PC-9 (cell line): ENCODE results near the gene POF1B. TPM values are rescaled to one million over a fixed set of nuclear protein-coding genes. Genes with fewer than 3 reads are reported as not detected.

Experiments
- BruUV-seq: library from RNA; stranded (reverse); fragments of 400-500 nt; replicated peaks from 2 replicates; lab custom pipeline; 2021; lab: Mats Ljungman, UMichigan
- CTCF ChIA-PET: fragments of 300-600 bp; sonication (Branson Sonifier 250); formaldehyde crosslinking; loops from one replicate; lab custom pipeline; 2022; ENCODE audit warnings: antibody characterized with exemption; lab: Charles Lee
- POLR2A ChIA-PET: fragments of 300-600 bp; sonication (Branson Sonifier 250); formaldehyde crosslinking; loops from one replicate; lab custom pipeline; 2022; ENCODE audit warnings: antibody characterized with exemption; ENCODE audit not compliant: unreplicated experiment; lab: Charles Lee
- DNase-seq, 2 experiments: peaks; one replicate each; pipeline versions ENCODE4 v3.0.0 to v3.0.0-alpha.2; 2015 to 2022; ENCODE audit warnings: mixed read lengths in 1 of 2
- H2AFZ ChIP-seq: fragments of 200-600 bp; sonication (generic); 2 replicates; pipeline ENCODE4 v1.8.1; 2017; ENCODE audit warnings: antibody characterized with exemption
- H3F3A ChIP-seq: fragments of 200-600 bp; sonication (generic); 2 replicates; pipeline ENCODE4 v1.8.1; 2017; ENCODE audit warnings: antibody characterized with exemption, mild to moderate bottlenecking, low read depth; ENCODE audit not compliant: insufficient read depth
- H3K27ac ChIP-seq: fragments of 200-600 bp; sonication (generic); 2 replicates; pipeline ENCODE4 v1.6.1; 2016; ENCODE audit warnings: mixed run types
- H3K27me3 ChIP-seq: fragments of 200-600 bp; sonication (generic); 2 replicates; pipeline ENCODE4 v1.6.1; 2016; ENCODE audit warnings: low read depth, mixed run types; ENCODE audit not compliant: insufficient read depth
- H3K36me3 ChIP-seq: fragments of 200-600 bp; sonication (generic); 2 replicates; pipeline ENCODE4 v1.6.1; 2016; ENCODE audit warnings: low read depth, mixed run types
- H3K4me1 ChIP-seq: fragments of 200-600 bp; sonication (generic); replicated peaks from 2 replicates; pipeline ENCODE4 v1.6.1; 2016; ENCODE audit warnings: mixed run types; ENCODE audit not compliant: insufficient read depth
- H3K4me2 ChIP-seq: fragments of 200-600 bp; sonication (generic); 2 replicates; pipeline ENCODE4 v1.6.1; 2017; ENCODE audit warnings: mixed run types
- H3K4me3 ChIP-seq: fragments of 200-600 bp; sonication (generic); 2 replicates; pipeline ENCODE4 v1.6.1; 2016; ENCODE audit warnings: mixed run types
- H3K79me2 ChIP-seq: fragments of 200-600 bp; sonication (generic); 2 replicates; pipeline ENCODE4 v1.6.1; 2017; ENCODE audit warnings: low read depth, mixed run types
- H3K9me2 ChIP-seq: fragments of 200-600 bp; sonication (generic); 2 replicates; pipeline ENCODE4 v1.8.1; 2017; ENCODE audit warnings: mild to moderate bottlenecking; ENCODE audit not compliant: insufficient read depth
- H3K9me3 ChIP-seq: fragments of 200-600 bp; sonication (generic); 2 replicates; pipeline ENCODE4 v1.8.1; 2016; ENCODE audit warnings: low read depth; ENCODE audit not compliant: insufficient read depth
- H4K20me1 ChIP-seq: fragments of 200-600 bp; sonication (generic); 2 replicates; pipeline ENCODE4 v1.8.1; 2017; ENCODE audit not compliant: insufficient read depth
- CTCF ChIP-seq: fragments of 200-600 bp; sonication (generic); conservative IDR thresholded peaks from 2 replicates; pipeline ENCODE4 v1.6.1; 2017; ENCODE audit warnings: mixed run types, antibody characterized with exemption, mild to moderate bottlenecking, moderate library complexity
- EZH2 ChIP-seq: fragments of 200-600 bp; sonication (generic); IDR thresholded peaks from 2 replicates; pipeline ENCODE4 v1.8.0; 2017; ENCODE audit warnings: antibody characterized with exemption, low read depth
- intact Hi-C: fragments of 100-400 bp; cut with micrococcal nuclease; formaldehyde crosslinking; loops from one replicate; pipeline ENCODE4 v1.10.0; 2022; ENCODE audit not compliant: unreplicated experiment
- total RNA-seq: library from RNA; stranded (reverse); gene quantifications from 2 replicates; pipeline ENCODE4 v1.2.3, GENCODE V29; 2021

Gene POF1B
- total RNA-seq, 1 experiment from 2014 or later = 0.61 TPM

GRCh38 chrX:85378461-85378860 lies 1.0 kb downstream of the POF1B start:
- POLR2A ChIA-PET = no interaction called here
- Histone ChIP-seq H3K79me2 (no peaks in the 10 kb centered on the region), H3K27me3 (no peaks in the 10 kb centered on the region), H4K20me1 (no peaks in the 10 kb centered on the region), H3K4me3 (no peak overlapping the region), H3K9me2 (no peaks in the 10 kb centered on the region), H3K4me1 (no peaks in the 10 kb centered on the region), H2AFZ (no peak overlapping the region), H3K9me3 (no peaks in the 10 kb centered on the region), H3F3A (no peaks in the 10 kb centered on the region), H3K36me3 (no peaks in the 10 kb centered on the region), H3K27ac (no peak overlapping the region), H3K4me2 (no peak overlapping the region)
- no peak for DNase-seq
- CTCF ChIA-PET = no interaction called here
- intact Hi-C loops = no loop called here
- TF ChIP-seq EZH2 (no peak), CTCF (no peak)
- BruUV-seq = no TSS peak

- ChIA-PET POLR2A (no interaction called here), CTCF (no interaction called here)
- Histone ChIP-seq H3K79me2 (no peaks in the 10 kb centered on the region), H3K27ac (no peak overlapping the region), H3K4me1 (no peaks in the 10 kb centered on the region), H3K9me2 (no peaks in the 10 kb centered on the region), H3K9me3 (no peaks in the 10 kb centered on the region), H3K4me3 (no peak overlapping the region), H3F3A (no peaks in the 10 kb centered on the region), H3K27me3 (no peaks in the 10 kb centered on the region), H2AFZ (no peak overlapping the region), H3K4me2 (no peak overlapping the region), H3K36me3 (no peaks in the 10 kb centered on the region), H4K20me1 (no peaks in the 10 kb centered on the region)
- no TSS peak for BruUV-seq
- DNase-seq = no peak
- no peak for TF ChIP-seq CTCF
- TF ChIP-seq EZH2 = no peak
- intact Hi-C loops = no loop called here
Measured at GRCh38 chrX:85375333-85375738, 4.1 kb downstream of the POF1B start.

- no peaks in the 10 kb centered on the region for H4K20me1 ChIP-seq
- BruUV-seq = no TSS peak
- H3K36me3 ChIP-seq = no peaks in the 10 kb centered on the region
- H3K27ac ChIP-seq = no peak overlapping the region
- no peak for DNase-seq
- intact Hi-C loops = no loop called here
- CTCF ChIA-PET = no interaction called here
- H2AFZ ChIP-seq = no peak overlapping the region
- no peaks in the 10 kb centered on the region for H3K4me1 ChIP-seq
- no peaks in the 10 kb centered on the region for H3K79me2 ChIP-seq
- H3K4me3 ChIP-seq = no peak overlapping the region
- POLR2A ChIA-PET = no interaction called here
- no peak overlapping the region for H3K4me2 ChIP-seq
- no peaks in the 10 kb centered on the region for H3K9me3 ChIP-seq
- H3F3A ChIP-seq = no peaks in the 10 kb centered on the region
- no peaks in the 10 kb centered on the region for H3K9me2 ChIP-seq
- H3K27me3 ChIP-seq = no peaks in the 10 kb centered on the region
- no peak for TF ChIP-seq EZH2
- TF ChIP-seq CTCF = no peak
Measured at GRCh38 chrX:85365370-85365995, 14.0 kb downstream of the POF1B start.
